ENCODE results near the gene MRPS24.

DNA sequence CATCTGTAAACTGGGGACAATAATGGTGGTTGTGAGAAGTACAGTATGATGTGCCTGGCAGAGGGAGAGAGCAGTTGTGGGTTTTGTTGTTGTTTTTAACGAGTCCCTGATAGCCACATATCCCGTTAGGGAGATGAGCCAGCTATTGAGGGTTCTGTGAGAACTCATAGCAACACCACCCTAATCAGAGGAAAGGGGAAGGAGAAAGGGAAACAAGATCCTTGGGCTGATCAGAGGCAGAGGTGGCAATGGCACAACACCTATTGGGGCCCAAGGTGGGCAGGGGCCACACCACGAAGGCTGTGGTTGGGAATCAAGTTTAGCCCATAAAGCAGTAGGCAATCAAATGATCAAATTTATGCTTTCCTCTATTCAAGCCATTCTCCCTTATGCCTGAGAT is 1.7 kb upstream of the MRPS24 start:
- TF ChIP-seq SREBF1 (IDR thresholded peaks at IDR 0.05; ENCODE audit: low read length) (no peak), CREM (IDR thresholded peaks at IDR 0.05; ENCODE audit: low read depth) (no peak), ZSCAN29 (IDR thresholded peaks at IDR 0.05) (no peak), TBL1XR1 (IDR thresholded peaks at IDR 0.05; ENCODE audit: low read depth, low read length) (no peak), SMC3 (IDR thresholded peaks at IDR 0.05; ENCODE audit: borderline replicate concordance, low read length) (no peak), RFX5 (IDR thresholded peaks at IDR 0.05; ENCODE audit: low read depth, low read length) (no peak)
- TF ChIP-seq, protein P1, sequence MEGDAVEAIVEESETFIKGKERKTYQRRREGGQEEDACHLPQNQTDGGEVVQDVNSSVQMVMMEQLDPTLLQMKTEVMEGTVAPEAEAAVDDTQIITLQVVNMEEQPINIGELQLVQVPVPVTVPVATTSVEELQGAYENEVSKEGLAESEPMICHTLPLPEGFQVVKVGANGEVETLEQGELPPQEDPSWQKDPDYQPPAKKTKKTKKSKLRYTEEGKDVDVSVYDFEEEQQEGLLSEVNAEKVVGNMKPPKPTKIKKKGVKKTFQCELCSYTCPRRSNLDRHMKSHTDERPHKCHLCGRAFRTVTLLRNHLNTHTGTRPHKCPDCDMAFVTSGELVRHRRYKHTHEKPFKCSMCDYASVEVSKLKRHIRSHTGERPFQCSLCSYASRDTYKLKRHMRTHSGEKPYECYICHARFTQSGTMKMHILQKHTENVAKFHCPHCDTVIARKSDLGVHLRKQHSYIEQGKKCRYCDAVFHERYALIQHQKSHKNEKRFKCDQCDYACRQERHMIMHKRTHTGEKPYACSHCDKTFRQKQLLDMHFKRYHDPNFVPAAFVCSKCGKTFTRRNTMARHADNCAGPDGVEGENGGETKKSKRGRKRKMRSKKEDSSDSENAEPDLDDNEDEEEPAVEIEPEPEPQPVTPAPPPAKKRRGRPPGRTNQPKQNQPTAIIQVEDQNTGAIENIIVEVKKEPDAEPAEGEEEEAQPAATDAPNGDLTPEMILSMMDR (IDR thresholded peaks at IDR 0.05 in 2 of 3, conservative IDR thresholded peaks at IDR 0.05 in 1 of 3; ENCODE audit: control insufficient read depth in 2 of 3, extremely low read depth in 1 of 3, insufficient read depth in 1 of 3, low read depth in 3 of 3, low read length in 3 of 3): no peak

Measured in GM12878 (cell line).